ENCODE measurements around the gene PTTG1.
A peak's percentile ranks its signal among the peaks of the same experiment; 100 is the strongest.

PTTG1 gene

GRCh38 chr5:160452795-160453194, 31.1 kb downstream of the PTTG1 start:
- DNase-seq (ENCODE audit: low read depth in 1 of 2, low spot score in 1 of 2), result no peak

GRCh38 chr5:160453751-160454150, 32.1 kb downstream of the PTTG1 start:
- DNase-seq (ENCODE audit: low read depth in 1 of 2, low spot score in 1 of 2), result no peak

- DNase-seq (ENCODE audit: low read depth in 1 of 2, low spot score in 1 of 2), result no peak
These were observed 33.9 kb downstream of the PTTG1 start for GRCh38 chr5:160455600-160455999.

GRCh38 chr5:160456480-160457177, 35.0 kb downstream of the PTTG1 start:
- DNase-seq (ENCODE audit: low read depth in 1 of 2, low spot score in 1 of 2), result no peak

GRCh38 chr5:160457252-160457651, 35.6 kb downstream of the PTTG1 start:
- no peak for DNase-seq (ENCODE audit: low read depth in 1 of 2, low spot score in 1 of 2)

- DNase-seq (ENCODE audit: low read depth in 1 of 2, low spot score in 1 of 2), result no peak
These were observed 37.4 kb downstream of the PTTG1 start for GRCh38 chr5:160458806-160459800.

- DNase-seq (ENCODE audit: low read depth in 1 of 2, low spot score in 1 of 2), result no peak
These were observed 38.9 kb downstream of the PTTG1 start for GRCh38 chr5:160460377-160461049.

GRCh38 chr5:160461378-160461777, 39.7 kb downstream of the PTTG1 start:
- no peak for DNase-seq (ENCODE audit: low read depth in 1 of 2, low spot score in 1 of 2)

GRCh38 chr5:160462167-160462566, 40.5 kb downstream of the PTTG1 start:
- DNase-seq (ENCODE audit: low read depth in 1 of 2, low spot score in 1 of 2), result no peak

- DNase-seq (ENCODE audit: low read depth in 1 of 2, low spot score in 1 of 2), result no peak
These were observed 41.6 kb downstream of the PTTG1 start for GRCh38 chr5:160463227-160463626.

GRCh38 chr5:160463740-160464465, 42.2 kb downstream of the PTTG1 start:
- DNase-seq (ENCODE audit: low read depth in 1 of 2, low spot score in 1 of 2), result no peak

- no peak for DNase-seq (ENCODE audit: low read depth in 1 of 2, low spot score in 1 of 2)
These were observed 42.8 kb downstream of the PTTG1 start for GRCh38 chr5:160464466-160464797.

- no peak for DNase-seq (ENCODE audit: low read depth in 1 of 2, low spot score in 1 of 2)
These were observed 44.5 kb downstream of the PTTG1 start for GRCh38 chr5:160466116-160466515.

GRCh38 chr5:160466889-160467554, 45.4 kb downstream of the PTTG1 start:
- no peak for DNase-seq (ENCODE audit: low read depth in 1 of 2, low spot score in 1 of 2)

- peak; percentile 45 to 57 for DNase-seq (ENCODE audit: low read depth in 1 of 2, low spot score in 1 of 2)
These were observed 46.1 kb downstream of the PTTG1 start for GRCh38 chr5:160467555-160468362.

- DNase-seq (ENCODE audit: low read depth in 1 of 2, low spot score in 1 of 2), result no peak
These were observed 46.8 kb downstream of the PTTG1 start for GRCh38 chr5:160468363-160468975.

- DNase-seq (ENCODE audit: low read depth in 1 of 2, low spot score in 1 of 2), result no peak
These were observed 47.8 kb downstream of the PTTG1 start for GRCh38 chr5:160469156-160470144.
